Measurements from ENCODE around the gene THUMPD3. TPM values are rescaled to one million over a fixed set of nuclear protein-coding genes. Genes with fewer than 3 reads are reported as not detected.

Gene THUMPD3
- total and polyA plus RNA-seq, 9 of the 15 experiments (the other 6 are each of a cell fraction or from before 2014, with no cell fraction given) = 58.3 to 132 (median 113) TPM

GRCh38 chr3:9340472-9340902 lies 22.4 kb upstream of the THUMPD3 start:
- Histone ChIP-seq H3K4me1 (replicated peaks in 1 of 2; ENCODE audit: control insufficient read depth in 2 of 2, insufficient read depth in 2 of 2, low read length in 2 of 2) (no peaks in the 10 kb centered on the region), H3K79me2 (ENCODE audit: control insufficient read depth, insufficient read depth, low read length) (no peaks in the 10 kb centered on the region), H3K4me2 (ENCODE audit: insufficient read depth, low read length) (no peak overlapping the region), H3K4me3 (no peak overlapping the region), H3K27ac (ENCODE audit: extremely low read depth, low read depth, low read length) (no peak overlapping the region), H3K9ac (ENCODE audit: insufficient read depth in 1 of 2, low read depth in 2 of 2, low read length in 2 of 2) (no peak overlapping the region), H4K20me1 (replicated peaks; ENCODE audit: control insufficient read depth, insufficient read depth, low read length) (no peaks in the 10 kb centered on the region), H3K36me3 (ENCODE audit: control insufficient read depth, insufficient read depth, low read length) (no peaks in the 10 kb centered on the region), H3K27me3 (ENCODE audit: control insufficient read depth in 2 of 2, insufficient read depth in 2 of 2, low read length in 2 of 2) (peaks cover 21 to 28% of the 10 kb centered on the region in 2 experiments), H2AFZ (ENCODE audit: low read depth, low read length) (no peak overlapping the region), H3K9me3 (replicated peaks; ENCODE audit: control insufficient read depth, insufficient read depth, low read depth, low read length) (no peaks in the 10 kb centered on the region), H3K9me1 (ENCODE audit: control insufficient read depth, insufficient read depth, low read length) (no peaks in the 10 kb centered on the region)
- whole genome bisulfite sequencing (ENCODE audit: insufficient coverage, low coverage, missing lambda C conversion rate) = 2% methylated on average over 3 of the region's 3 CpGs
- no peak for DNase-seq (ENCODE audit: extremely low read depth in 1 of 4, low spot score in 3 of 4)
- no peak for FAIRE-seq
- peak; percentile 28; the same call in 1 of the 3 replicates for ATAC-seq
- ChIA-PET POLR2A (no interaction called here), CTCF (ENCODE audit: low intra/inter-chr PET ratio) (no interaction called here)
- intact Hi-C loops (cut with micrococcal nuclease) = no loop called here
- BruUV-seq (replicated peaks) = no TSS peak
- TF ChIP-seq MAZ (CRISPR knock-in tag; conservative IDR thresholded peaks at IDR 0.05 in 1 of 2, IDR thresholded peaks at IDR 0.05 in 1 of 2) = no peak
- TF ChIP-seq SRSF1 (IDR thresholded peaks at IDR 0.05; ENCODE audit: low read depth, low read length) = no peak
- peak; percentile 40; the same call in 1 of the 2 replicates for TF ChIP-seq ARID1B (IDR thresholded peaks at IDR 0.05)
- TF ChIP-seq JUND (IDR thresholded peaks at IDR 0.05; ENCODE audit: borderline replicate concordance, low read depth, low read length) = peak; percentile 82
- peak; percentile 78; the same call in 2 of the 3 replicates for TF ChIP-seq JUND (tag; IDR thresholded peaks at IDR 0.05; ENCODE audit: borderline replicate concordance, low read depth, low read length)
- peak; percentile 2 for TF ChIP-seq FOS (IDR thresholded peaks at IDR 0.05; ENCODE audit: extremely low read depth, insufficient read length)
- TF ChIP-seq FOSL1 (tag; conservative IDR thresholded peaks at IDR 0.05) = peak; percentile 98
- TF ChIP-seq, protein P1, sequence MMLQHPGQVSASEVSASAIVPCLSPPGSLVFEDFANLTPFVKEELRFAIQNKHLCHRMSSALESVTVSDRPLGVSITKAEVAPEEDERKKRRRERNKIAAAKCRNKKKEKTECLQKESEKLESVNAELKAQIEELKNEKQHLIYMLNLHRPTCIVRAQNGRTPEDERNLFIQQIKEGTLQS (IDR thresholded peaks at IDR 0.05) = peak; percentile 71
- TF ChIP-seq, protein P1 (CRISPR knock-in tag; conservative IDR thresholded peaks at IDR 0.05) = no peak
- TF ChIP-seq, protein P2, sequence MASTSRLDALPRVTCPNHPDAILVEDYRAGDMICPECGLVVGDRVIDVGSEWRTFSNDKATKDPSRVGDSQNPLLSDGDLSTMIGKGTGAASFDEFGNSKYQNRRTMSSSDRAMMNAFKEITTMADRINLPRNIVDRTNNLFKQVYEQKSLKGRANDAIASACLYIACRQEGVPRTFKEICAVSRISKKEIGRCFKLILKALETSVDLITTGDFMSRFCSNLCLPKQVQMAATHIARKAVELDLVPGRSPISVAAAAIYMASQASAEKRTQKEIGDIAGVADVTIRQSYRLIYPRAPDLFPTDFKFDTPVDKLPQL (IDR thresholded peaks at IDR 0.05; ENCODE audit: extremely low read depth, insufficient read length) = no peak
- no peak for TF ChIP-seq ZBTB43 (CRISPR knock-in tag; IDR thresholded peaks at IDR 0.05)
- TF ChIP-seq PHF20 (IDR thresholded peaks at IDR 0.05; ENCODE audit: partially characterized antibody) = no peak
- peak; percentile 71 for TF ChIP-seq JUN (IDR thresholded peaks at IDR 0.05; ENCODE audit: borderline replicate concordance, low read depth, low read length)
- TF ChIP-seq JUN (CRISPR knock-in tag; IDR thresholded peaks at IDR 0.05; ENCODE audit: borderline replicate concordance) = no peak
- 0 out of 2 replicates have a peak, but pooled peaks have one; percentile 17 for TF ChIP-seq SMARCA4 (IDR thresholded peaks at IDR 0.05)
- in situ Hi-C loops (cut with MboI) = no loop called here
